Loucy (cell line): ENCODE data around the gene MDN1.
"Not testable (repeated sequence)": the region's sequence is repeated elsewhere in the genome, so short reads cannot be mapped to it uniquely, and the experiment has no call there.

Source experiments
- H2AFZ ChIP-seq: fragments of 200-600 bp; sonication (generic); 2 replicates; pipeline ENCODE4 v1.6.0; 2016; ENCODE audit warnings: antibody characterized with exemption, mild to moderate bottlenecking, low read length, moderate library complexity
- H3F3A ChIP-seq: fragments of 200-600 bp; 2 replicates; pipeline ENCODE4 v1.6.0; 2016; ENCODE audit warnings: antibody characterized with exemption, low read depth, mild to moderate bottlenecking
- H3K27me3 ChIP-seq: fragments of 200-600 bp; sonication (generic); 2 replicates; pipeline ENCODE4 v1.6.1; 2014; ENCODE audit warnings: low read length, mild to moderate bottlenecking; ENCODE audit not compliant: insufficient read depth, poor library complexity, severe bottlenecking
- H3K36me3 ChIP-seq: fragments of 200-600 bp; sonication (generic); 2 replicates; pipeline ENCODE4 v1.6.1; 2016; ENCODE audit warnings: low read length; ENCODE audit not compliant: insufficient read depth
- H3K4me1 ChIP-seq: fragments of 200-600 bp; sonication (generic); 2 replicates; pipeline ENCODE4 v1.5.1; 2014; ENCODE audit warnings: low read length, mild to moderate bottlenecking; ENCODE audit not compliant: insufficient read depth, poor library complexity, severe bottlenecking
- H3K4me2 ChIP-seq: fragments of 200-600 bp; sonication (generic); 2 replicates; pipeline ENCODE4 v1.6.0; 2014; ENCODE audit warnings: antibody characterized with exemption, low read length, low read depth, mild to moderate bottlenecking; ENCODE audit not compliant: poor library complexity, severe bottlenecking
- H3K4me3 ChIP-seq: fragments of 200-600 bp; sonication (generic); 2 replicates; pipeline ENCODE4 v1.5.1; 2014; ENCODE audit warnings: low read length, mild to moderate bottlenecking, mixed read lengths; ENCODE audit not compliant: poor library complexity, severe bottlenecking
- H3K79me2 ChIP-seq: fragments of 200-600 bp; sonication (generic); 2 replicates; pipeline ENCODE4 v1.6.1; 2014; ENCODE audit warnings: low read length; ENCODE audit not compliant: insufficient read depth
- H3K9ac ChIP-seq: fragments of 200-600 bp; sonication (generic); 2 replicates; pipeline ENCODE4 v1.6.0; 2014; ENCODE audit warnings: mild to moderate bottlenecking, low read depth, low read length, moderate library complexity; ENCODE audit not compliant: poor library complexity, severe bottlenecking
- H3K9me2 ChIP-seq: fragments of 200-600 bp; sonication (generic); replicated peaks from 2 replicates; pipeline ENCODE4 v1.6.1; 2016; ENCODE audit warnings: low read depth, low read length, mixed read lengths
- H3K9me3 ChIP-seq: fragments of 200-600 bp; sonication (generic); 2 replicates; pipeline ENCODE4 v1.6.1; 2014; ENCODE audit warnings: mild to moderate bottlenecking, antibody characterized with exemption, low read length, low read depth; ENCODE audit not compliant: insufficient read depth
- H4K20me1 ChIP-seq: fragments of 200-600 bp; sonication (generic); 2 replicates; pipeline ENCODE4 v1.6.0; 2014; ENCODE audit warnings: antibody characterized with exemption, low read length, mild to moderate bottlenecking; ENCODE audit not compliant: insufficient read depth, poor library complexity, severe bottlenecking
- EZH2phosphoT487 ChIP-seq: fragments of 200-600 bp; IDR thresholded peaks from 2 replicates; pipeline ENCODE4 v1.6.1; 2018; ENCODE audit warnings: antibody characterized with exemption, mild to moderate bottlenecking, moderate library complexity, borderline replicate concordance
- TF ChIP-seq, protein P1 (sequence below): fragments of 200-600 bp; sonication (generic); conservative IDR thresholded peaks from 2 replicates; pipeline ENCODE4 v1.5.1; 2014; ENCODE audit warnings: mild to moderate bottlenecking, antibody characterized with exemption, low read length

Gene MDN1

DNA sequence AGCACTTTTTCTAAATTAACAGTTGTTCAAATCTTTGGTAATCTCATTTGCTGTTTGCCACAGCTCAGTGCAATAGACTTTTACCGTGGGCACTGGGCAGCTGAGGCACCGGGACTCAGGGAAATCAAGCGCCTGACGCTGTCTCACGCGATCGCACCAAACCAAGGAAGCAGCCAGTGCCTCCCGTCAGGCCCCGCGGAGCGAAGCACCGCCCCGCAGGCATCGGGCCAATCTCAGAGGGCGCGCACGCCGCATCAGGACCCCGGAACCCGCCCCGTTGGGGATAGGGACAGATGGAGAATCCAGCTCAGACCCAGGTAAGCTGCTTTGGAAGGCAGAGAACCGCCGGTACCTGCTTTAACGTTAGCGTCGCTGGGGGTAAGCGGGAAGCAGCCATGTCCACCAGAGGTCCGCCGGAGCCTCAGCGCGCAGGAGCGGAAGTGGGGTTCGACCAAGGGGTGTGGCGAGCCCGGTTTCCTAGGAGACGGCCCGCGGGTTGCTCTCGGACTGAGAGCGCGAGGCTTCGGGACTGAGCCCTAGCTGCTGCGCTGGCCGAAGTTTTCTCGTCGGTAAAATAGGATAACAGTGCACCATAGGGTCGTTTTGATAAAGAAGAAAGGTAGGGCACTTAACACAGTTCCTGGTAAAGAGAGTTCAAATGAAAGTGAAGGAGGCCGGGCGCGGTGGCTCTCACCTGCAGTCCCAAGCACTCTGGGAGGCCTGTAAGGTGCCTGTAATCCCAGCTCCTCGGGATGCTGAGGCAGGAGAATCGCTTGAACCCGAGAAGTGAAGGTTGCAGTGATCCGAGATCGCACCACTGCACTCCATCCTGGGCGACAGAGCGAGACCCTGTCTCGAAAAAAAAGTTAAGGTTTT, 181.0 kb downstream of the MDN1 start, which contains the start of gene LYRM2:
Gene LYRM2 (minus strand): TSS at position 428 of the 876 bp plus-strand sequence. CDS start 31 bp downstream, at position 397.
- Histone ChIP-seq H3K79me2 (peaks cover 15% of the 10 kb centered on the region), H3K27me3 (no peaks in the 10 kb centered on the region), H3F3A (no peaks in the 10 kb centered on the region), H2AFZ (peak within 1 kb of the TSS; percentile 87), H4K20me1 (no peaks in the 10 kb centered on the region), H3K4me2 (peak within 1 kb of the TSS; percentile 95), H3K4me3 (peak within 1 kb of the TSS; percentile 89), H3K9me2 (no peaks in the 10 kb centered on the region), H3K9ac (peak within 1 kb of the TSS; percentile 90), H3K9me3 (no peaks in the 10 kb centered on the region), H3K36me3 (peaks cover 10% of the 10 kb centered on the region; the same call in 1 of the 2 replicates), H3K4me1 (peaks cover 20% of the 10 kb centered on the region)
- no peak for TF ChIP-seq EZH2phosphoT487
- TF ChIP-seq, protein P1, sequence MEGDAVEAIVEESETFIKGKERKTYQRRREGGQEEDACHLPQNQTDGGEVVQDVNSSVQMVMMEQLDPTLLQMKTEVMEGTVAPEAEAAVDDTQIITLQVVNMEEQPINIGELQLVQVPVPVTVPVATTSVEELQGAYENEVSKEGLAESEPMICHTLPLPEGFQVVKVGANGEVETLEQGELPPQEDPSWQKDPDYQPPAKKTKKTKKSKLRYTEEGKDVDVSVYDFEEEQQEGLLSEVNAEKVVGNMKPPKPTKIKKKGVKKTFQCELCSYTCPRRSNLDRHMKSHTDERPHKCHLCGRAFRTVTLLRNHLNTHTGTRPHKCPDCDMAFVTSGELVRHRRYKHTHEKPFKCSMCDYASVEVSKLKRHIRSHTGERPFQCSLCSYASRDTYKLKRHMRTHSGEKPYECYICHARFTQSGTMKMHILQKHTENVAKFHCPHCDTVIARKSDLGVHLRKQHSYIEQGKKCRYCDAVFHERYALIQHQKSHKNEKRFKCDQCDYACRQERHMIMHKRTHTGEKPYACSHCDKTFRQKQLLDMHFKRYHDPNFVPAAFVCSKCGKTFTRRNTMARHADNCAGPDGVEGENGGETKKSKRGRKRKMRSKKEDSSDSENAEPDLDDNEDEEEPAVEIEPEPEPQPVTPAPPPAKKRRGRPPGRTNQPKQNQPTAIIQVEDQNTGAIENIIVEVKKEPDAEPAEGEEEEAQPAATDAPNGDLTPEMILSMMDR = no peak

DNA sequence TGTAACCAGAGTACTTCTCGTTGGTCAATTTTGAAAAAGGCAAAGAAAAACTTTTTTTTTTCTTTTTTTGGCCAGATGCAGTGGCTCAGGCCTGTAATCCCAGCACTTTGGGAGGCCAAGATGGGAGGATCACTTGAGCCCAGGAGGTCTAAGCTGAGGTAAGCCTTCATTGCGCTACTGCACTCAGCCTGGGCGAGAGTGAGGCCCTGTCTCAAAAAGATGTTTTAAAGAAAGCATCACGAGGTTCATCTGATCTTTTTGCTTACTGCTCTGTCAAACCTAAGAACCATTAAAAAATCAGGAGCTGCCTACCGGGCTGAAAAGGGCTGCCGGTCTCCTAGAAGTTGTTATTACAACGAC, 181.7 kb downstream of the MDN1 start:
- H3K79me2 ChIP-seq = peaks cover 15% of the 10 kb centered on the region
- H3K4me3 ChIP-seq = peak overlapping the region; percentile 89
- H2AFZ ChIP-seq = peak overlapping the region; percentile 87
- peaks cover 6% of the 10 kb centered on the region; the same call in 1 of the 2 replicates for H3K36me3 ChIP-seq
- TF ChIP-seq, protein P1 = no peak
- TF ChIP-seq EZH2phosphoT487 = no peak
- no peaks in the 10 kb centered on the region for H4K20me1 ChIP-seq
- peak overlapping the region; percentile 95 for H3K4me2 ChIP-seq
- H3K27me3 ChIP-seq = no peaks in the 10 kb centered on the region
- no peaks in the 10 kb centered on the region for H3F3A ChIP-seq
- H3K9me2 ChIP-seq = no peaks in the 10 kb centered on the region
- peak overlapping the region; percentile 90 for H3K9ac ChIP-seq
- no peaks in the 10 kb centered on the region for H3K9me3 ChIP-seq
- H3K4me1 ChIP-seq = peaks cover 20% of the 10 kb centered on the region

DNA sequence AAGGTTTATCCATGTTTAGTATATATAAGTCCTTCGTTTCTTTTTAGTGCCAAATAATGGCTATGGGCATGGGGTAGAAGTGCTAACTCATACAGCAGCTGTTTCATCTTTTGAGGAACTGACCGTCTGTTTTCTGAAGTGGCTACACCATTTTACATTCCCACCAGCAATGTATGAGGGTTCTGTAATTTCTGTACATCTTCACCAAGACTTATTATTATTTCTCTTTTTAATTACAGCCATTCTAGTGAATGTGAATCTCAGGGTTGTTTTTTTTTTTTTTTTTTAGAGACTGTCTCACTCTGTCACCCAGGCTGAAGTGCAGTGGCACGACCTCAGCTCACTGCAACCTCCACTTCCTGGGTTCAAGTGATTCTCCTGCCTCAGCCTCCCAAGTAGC, 183.2 kb downstream of the MDN1 start:
- H3K9ac ChIP-seq, H3K4me3 ChIP-seq, H3F3A ChIP-seq, H3K4me2 ChIP-seq, H3K36me3 ChIP-seq, H3K9me3 ChIP-seq, H2AFZ ChIP-seq, H4K20me1 ChIP-seq, H3K27me3 ChIP-seq, H3K9me2 ChIP-seq: not testable (repeated sequence)
- H3K79me2 ChIP-seq = peaks cover 15% of the 10 kb centered on the region
- H3K4me1 ChIP-seq = peaks cover 20% of the 10 kb centered on the region

DNA sequence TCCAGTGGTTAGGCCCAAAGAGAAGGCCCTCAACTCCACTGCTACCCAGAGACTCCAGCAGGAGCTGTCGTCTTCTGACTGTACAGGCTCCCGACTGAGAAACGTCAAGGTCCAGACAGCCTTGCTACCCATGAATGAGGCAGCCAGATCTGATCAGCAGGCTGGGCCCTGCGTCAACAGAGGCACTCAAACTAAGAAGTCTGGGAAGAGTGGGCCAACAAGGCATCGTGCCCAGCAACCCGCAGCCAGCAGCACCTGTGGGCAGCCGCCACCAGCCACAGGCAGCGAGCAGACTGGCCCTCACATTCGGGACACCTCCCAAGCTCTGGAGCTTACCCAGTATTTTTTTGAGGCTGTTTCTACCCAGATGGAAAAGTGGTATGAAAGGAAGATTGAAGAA, 189.1 kb downstream of the MDN1 start:
- Histone ChIP-seq H3K9ac (no peak overlapping the region), H4K20me1 (no peaks in the 10 kb centered on the region), H3K4me1 (no peaks in the 10 kb centered on the region), H3K9me2 (no peaks in the 10 kb centered on the region), H3F3A (no peaks in the 10 kb centered on the region), H3K9me3 (no peaks in the 10 kb centered on the region), H3K27me3 (no peaks in the 10 kb centered on the region), H3K79me2 (no peaks in the 10 kb centered on the region), H3K36me3 (no peaks in the 10 kb centered on the region), H3K4me2 (no peak overlapping the region), H3K4me3 (no peak overlapping the region), H2AFZ (no peak overlapping the region)
- TF ChIP-seq, protein P1 = no peak
- TF ChIP-seq EZH2phosphoT487 = no peak
